ENCODE results near the gene CDC25A.

DNA sequence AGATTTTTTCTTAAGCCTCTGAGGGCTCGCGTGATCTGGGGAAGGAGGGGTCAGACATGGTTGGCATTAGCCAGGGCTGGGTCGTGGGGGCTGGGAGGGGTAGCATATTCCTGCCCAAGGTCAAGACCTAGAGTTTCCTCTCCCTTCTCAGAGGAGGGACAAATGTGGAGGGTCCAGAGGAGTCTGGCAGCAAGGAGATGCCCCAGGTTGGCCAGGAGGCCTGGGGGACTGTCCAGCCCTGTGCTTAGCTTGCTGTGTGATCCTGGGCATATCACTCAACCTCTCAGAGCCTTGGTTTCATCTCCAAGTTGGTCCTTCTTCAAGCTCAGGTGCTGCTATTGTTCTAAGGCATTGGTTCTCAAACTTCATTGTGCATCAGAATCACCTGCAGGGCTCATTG lies 26.0 kb upstream of the CDC25A start:
- TF ChIP-seq POLR2A (IDR thresholded peaks at IDR 0.05; ENCODE audit: low read depth, low read length) (no peak), TAF1 (IDR thresholded peaks at IDR 0.05; ENCODE audit: borderline replicate concordance, low read depth, low read length) (no peak)

Measured in GM12892 (cell line).